Posterior vena cava (tissue), 2 donors: Measurements from ENCODE around the gene ST6GALNAC6. TPM values are rescaled to one million over a fixed set of nuclear protein-coding genes. Genes with fewer than 3 reads are reported as not detected.

Experiments
- DNase-seq: peaks from one replicate; pipeline ENCODE4 v3.0.0-alpha.2; 2020; ENCODE audit warnings: low spot score
- intact Hi-C, 2 donors: fragments of 100-400 bp; cut with DNase I; formaldehyde crosslinking; loops; one replicate each; pipeline versions ENCODE4 v1.14.1 to v1.14.2; 2022 to 2023
- total RNA-seq, 2 donors: library from RNA; stranded (reverse); fragmentation: NEBNext Ultra II Directional; extraction: Animal tissue kit (Norgen Biotek cat#: 25700); gene quantifications; one replicate each; pipeline ENCODE4 v1.2.1, GENCODE V29; 2021
- donor health status: DM: yes; HTN: yes; CAD: no.
- donor health status: DM: yes; HTN: yes; CAD: no.

ST6GALNAC6 gene
- total RNA-seq, 2 donors from 2014 or later, result 74.8 to 102 TPM

DNA sequence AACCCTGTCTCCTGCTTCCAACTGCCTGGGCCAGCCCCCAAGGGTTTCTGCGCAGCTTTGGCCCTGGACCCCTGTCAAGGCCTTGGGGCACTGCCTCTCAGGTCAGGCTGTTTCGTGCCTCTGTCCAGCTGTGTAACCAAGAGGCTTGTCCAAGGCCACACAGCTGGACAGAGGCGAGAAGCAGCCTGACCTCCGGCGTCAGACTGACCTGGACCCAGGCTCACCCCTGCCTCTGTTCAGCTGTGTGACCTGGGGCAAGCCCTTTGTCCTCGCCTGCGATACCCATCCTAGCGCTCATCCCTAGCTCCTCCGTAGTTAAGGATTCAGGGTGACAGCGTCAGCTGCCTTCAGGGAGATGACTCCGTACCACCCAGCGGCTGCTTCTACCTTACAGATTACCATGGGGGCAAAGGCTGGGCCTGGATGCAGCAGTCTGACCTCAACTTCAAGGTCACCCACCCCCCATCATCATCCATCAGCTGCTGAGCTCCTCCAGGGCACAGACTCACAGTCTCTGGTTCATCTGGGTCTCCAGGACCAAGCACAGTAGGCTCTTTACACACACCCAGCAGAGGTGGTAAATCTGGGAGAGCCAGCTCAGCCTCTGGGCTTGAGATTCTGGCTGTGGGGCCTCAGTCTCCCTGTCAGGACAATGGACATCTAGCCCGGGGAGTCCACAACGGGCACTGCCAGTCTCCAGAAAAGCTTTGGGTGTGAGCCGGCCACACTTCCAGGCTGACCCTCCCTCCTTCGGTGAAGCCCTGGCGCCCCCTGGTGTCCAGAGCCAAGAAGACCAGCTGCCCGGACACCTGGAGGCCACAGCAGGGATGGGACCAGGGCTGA lies 29.9 kb downstream of the ST6GALNAC6 start:
- peak; percentile 98 for DNase-seq
- intact Hi-C loops, result loop anchor here (5.0 to 10.0 kb wide), 5 partner anchors 67 to 245 kb away; partner anchors contain the start of genes CDK9 (in 2 of the 2), TOR2A (in 2 of the 2) and FPGS (in 1 of the 2)

DNA sequence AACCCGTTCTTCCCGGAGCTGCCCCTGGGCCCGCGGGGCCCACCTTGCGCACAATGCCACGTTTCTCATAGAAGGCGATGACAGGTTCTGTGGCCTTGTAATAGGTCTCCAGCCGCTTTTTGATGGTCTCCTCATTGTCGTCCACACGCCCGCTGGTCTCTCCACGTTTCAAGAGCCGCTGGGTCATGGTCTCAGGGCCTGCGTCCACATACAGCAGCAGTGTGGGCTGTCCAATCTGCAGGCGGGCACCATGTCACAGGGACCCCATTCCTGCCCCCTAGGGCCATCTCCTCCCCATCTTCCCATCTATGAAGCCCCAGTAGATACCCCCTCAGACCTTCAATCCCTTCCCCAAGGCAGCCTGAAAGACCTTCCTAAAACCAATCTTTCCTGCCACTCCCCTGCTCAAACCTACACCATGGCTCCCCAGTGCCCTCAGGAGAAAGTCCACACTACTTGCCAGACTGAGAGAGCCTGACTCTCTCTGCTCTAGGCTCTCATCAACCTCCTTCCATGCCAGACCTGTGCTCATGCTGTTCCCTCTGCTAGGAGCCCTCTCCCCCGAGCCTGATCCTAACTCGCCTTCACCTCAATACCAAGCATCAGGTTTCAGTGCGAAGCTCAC lies 31.0 kb downstream of the ST6GALNAC6 start:
- no peak for DNase-seq
- intact Hi-C loops, result loop anchor here in 1 of 2 donors (10.0 kb wide), 1 partner anchor 134 kb away; the partner anchor contains the start of gene TOR2A

DNA sequence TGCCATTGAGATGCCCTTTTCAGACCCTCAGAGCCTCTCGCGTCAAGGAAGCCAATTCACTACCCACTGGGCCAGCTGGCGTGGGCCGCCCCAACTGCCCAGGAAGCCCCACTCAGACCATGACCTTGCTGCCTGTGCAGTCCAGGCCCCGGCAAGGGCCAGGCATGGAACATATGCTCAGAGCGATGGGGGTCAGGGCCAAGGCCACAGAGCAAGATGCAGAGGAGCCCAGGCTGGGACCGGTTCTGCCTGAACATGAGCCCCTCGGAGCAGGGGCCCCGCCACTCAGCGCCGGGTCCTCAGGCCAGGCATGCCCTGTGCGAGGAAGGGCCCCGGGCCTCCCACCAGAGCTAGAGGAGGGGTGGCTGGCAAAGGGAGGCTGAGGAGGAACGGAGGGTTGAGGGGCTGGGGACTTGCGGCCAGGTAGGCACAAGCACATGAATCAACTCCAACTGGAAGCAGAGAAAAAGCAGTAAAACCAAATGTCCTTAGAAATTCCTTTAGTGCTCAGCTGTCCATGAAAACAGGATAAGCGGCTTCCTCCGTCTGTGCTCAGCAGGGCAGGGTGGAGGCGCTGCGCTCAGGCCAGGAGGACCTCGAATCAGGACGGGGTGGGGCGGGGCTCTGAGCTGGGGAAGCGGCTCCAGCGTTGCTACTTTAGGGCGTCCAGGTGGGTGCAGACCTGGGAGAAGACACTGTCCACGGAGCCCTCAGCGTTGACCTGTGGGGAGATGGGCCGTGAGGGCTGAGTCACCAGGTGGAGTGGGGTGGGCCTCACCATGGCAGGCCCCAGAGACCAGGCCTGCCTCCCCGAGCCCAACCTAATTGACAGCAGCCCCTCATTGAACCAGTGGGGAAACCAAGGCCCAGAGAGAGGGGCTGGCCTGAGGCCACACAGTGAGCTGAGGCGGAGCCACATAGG lies 31.8 kb downstream of the ST6GALNAC6 start:
- no peak for DNase-seq
- intact Hi-C loops, result loop anchor here in 1 of 2 donors (2.0 to 10.0 kb wide), 2 partner anchors 41 to 133 kb away; partner anchors contain the start of gene TOR2A

DNA sequence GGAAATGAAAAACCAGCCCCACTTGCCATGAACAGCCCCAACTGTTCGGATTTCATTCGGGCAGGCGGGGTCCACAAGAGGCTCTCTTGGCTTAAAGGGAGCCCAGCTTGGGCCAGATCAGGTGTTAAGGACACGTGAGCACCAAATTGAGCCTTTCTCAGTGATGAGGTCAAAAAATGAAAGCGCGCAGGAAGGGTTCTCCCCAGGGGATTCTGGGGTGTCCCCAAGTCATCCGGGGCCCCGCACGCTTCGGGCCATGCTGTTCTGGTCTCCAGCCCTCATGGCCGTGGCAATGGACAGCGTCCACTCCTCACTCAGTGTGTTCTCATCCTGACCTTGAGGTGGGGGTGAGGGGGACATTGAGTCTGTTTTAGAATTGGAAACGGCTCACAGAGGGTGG lies 32.9 kb downstream of the ST6GALNAC6 start:
- intact Hi-C loops, result loop anchor here in 1 of 2 donors (2.0 to 10.0 kb wide), 2 partner anchors 42 to 132 kb away; partner anchors contain the start of gene TOR2A
- DNase-seq, result no peak

DNA sequence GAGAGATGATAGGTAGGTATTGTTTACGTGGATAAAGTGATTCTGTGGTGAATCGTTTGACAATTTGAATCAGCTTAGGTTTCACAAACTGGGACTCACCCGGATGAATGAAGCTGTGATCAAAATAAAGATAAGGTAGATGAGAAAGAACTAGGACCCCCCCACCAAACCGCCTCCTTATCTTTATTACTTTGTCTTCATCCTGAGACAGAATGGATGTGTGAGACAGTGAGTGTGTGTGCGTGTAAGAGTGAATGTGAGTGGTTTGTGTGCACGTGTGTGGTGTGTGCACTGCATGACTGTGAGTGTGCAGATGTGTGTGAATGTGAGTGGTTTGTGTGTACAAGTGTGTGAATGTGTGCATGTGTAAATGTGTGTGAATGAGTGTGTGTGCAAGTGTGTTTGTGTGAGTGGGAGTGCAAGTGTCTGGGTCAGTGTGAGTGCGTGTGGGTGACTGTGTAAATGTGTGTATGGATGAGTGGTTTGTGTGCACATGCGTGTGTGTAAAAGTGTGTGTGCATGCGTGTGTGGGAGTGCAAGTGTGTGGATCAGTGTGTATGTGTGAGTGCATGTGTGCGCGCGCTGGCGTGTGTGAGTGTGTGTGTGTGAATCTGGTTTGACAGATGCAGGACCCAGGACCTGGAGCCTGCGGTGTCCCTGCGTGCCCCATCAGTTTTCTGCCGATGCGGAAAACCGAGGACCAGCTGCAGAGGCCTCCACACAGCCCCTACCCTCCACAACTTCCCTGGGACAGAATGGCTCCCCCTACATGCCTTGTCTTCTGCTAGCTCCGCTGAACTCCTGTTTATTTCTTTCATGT lies 33.5 kb downstream of the ST6GALNAC6 start:
- intact Hi-C loops, result loop anchor here in 1 of 2 donors (2.0 to 10.0 kb wide), 3 partner anchors 39 to 131 kb away; partner anchors contain the start of gene TOR2A
- no peak for DNase-seq

DNA sequence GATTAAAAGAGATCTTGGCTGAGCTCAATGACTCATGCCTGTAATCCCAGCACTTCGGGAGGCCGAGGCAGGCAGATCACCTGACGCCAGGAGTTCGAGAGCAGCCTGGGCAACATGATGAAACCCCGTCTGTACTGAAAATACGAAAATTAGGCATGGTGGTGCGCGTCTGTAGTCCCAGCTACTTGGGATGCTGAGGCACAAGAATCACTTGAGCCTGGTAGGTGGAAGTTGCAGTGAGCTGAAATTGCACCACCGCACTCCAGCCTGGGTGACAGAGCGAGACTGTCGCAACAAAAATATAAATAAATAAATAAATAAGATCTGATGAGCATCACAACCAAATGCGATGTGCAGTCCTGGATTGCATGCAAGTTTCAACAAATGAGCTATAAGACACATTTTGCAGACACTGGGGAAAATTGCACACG lies 36.2 kb downstream of the ST6GALNAC6 start:
- intact Hi-C loops, result loop anchor here in 1 of 2 donors (10.0 kb wide), 1 partner anchor 128 kb away; the partner anchor contains the start of gene TOR2A
- DNase-seq, result no peak

GRCh38 chr9:127862075-127863011 lies 37.1 kb downstream of the ST6GALNAC6 start:
- intact Hi-C loops, result loop anchor here in 1 of 2 donors (10.0 kb wide), 1 partner anchor 128 kb away; the partner anchor contains the start of gene TOR2A
- DNase-seq, result peak; percentile 93

DNA sequence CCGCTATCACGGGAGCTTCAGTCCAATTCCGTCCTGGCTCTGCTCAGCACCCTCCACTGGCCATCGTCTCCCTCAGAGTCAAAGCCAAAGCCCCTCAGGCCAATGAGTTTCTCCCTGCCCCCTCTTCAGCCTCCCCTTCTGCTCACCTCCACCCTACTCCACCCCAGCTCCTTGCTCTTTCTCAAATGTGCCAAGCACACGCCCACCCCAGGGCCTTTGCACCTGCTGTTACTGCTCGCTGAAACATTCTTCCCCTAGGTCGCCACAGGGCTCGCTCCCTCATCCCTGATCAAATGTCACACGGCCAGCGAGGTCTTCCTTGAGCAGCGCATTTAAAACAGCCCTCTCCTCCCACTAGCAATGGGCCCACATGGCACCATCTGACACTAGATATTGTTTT lies 38.6 kb downstream of the ST6GALNAC6 start:
- intact Hi-C loops, result loop anchor here in 1 of 2 donors (10.0 kb wide), 1 partner anchor 126 kb away; the partner anchor contains the start of gene TOR2A
- DNase-seq, result no peak

- intact Hi-C loops, result loop anchor here in 1 of 2 donors (10.0 kb wide), 1 partner anchor 125 kb away; the partner anchor contains the start of gene TOR2A
- peak; percentile 90 for DNase-seq
Observed at GRCh38 chr9:127860260-127860659, 39.1 kb downstream of the ST6GALNAC6 start.

- intact Hi-C loops, result no loop called here
- DNase-seq, result peak; percentile 91
Observed at GRCh38 chr9:127858041-127858512, 41.3 kb downstream of the ST6GALNAC6 start.

DNA sequence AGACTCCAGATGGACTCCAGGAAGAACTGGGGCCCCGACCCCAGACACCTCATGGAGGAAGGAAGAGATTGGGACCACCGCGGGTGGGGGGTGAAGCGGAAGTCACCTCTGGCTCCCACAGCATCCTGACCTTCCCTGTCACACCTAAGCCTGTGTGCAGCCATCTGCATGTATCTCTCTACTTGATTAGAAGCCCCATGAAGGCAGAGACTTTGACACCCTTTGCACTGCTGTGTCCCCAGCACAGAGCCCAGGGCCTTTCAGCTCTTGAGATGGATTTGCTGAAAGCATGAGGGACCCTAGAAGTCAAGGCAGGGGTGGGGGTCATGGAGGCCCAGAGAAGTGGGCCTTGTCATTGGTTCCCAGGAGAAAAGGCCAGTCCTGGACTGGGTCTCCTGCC lies 42.1 kb downstream of the ST6GALNAC6 start:
- intact Hi-C loops, result no loop called here
- DNase-seq, result no peak

DNA sequence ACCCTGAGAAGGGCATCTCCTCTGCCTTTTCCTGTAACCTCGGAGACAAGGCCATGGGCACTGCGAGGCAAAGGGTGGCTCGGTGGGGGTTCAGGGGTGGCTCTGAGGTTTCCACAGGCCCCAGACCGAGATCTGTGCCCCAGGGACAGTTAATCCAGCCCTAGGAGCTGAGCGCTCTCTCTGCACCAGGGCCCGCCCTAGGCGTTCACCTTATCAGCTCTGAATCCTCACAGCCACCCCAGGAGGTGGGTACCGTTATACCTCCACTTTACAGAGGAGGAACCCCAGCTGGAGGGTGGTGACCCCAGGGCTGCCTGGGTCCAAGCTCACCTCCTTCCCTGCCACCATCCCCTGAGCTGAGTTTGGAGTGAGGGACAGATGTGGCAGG lies 42.7 kb downstream of the ST6GALNAC6 start:
- intact Hi-C loops, result no loop called here
- DNase-seq, result no peak

DNA sequence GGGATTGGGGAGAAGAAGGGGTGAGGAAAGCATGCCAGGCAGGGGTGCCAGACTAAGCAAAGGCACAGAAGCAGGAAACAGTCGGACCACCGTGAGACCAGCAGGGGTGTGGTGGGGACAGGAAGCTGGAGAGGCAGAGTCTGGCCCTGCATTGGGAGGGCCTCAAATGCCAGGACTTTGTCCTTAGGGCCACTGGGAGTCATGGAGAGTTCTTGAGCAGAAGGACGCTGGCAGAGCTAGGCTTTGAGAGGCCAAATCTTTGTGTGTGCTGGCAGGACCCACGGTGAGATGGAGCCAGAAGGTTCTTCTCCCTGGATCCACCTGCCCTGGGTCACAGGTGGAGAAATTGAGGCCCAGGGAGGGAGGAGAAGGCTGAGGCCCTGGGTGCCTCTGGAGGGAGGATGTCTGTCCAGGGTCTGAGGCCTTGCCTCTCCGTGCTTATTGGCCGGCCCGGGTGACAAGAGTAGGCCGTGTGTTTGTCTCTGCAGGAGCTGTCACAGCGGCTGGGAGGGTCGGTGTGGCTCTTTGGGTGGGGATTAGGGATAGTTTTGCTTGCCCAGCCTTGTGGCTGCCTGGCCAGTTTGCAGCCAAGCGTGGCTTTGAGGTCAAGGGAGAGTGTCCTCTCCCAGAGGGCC lies 43.2 kb downstream of the ST6GALNAC6 start:
- DNase-seq, result no peak
- intact Hi-C loops, result no loop called here

- intact Hi-C loops, result loop anchor here in 1 of 2 donors (2.0 kb wide), 1 partner anchor 21 kb away; no protein-coding TSS in a partner anchor
- no peak for DNase-seq
Observed at GRCh38 chr9:127855522-127855921, 43.9 kb downstream of the ST6GALNAC6 start.

GRCh38 chr9:127854960-127855359 lies 44.4 kb downstream of the ST6GALNAC6 start:
- DNase-seq, result no peak
- intact Hi-C loops, result loop anchor here in 1 of 2 donors (2.0 kb wide), 1 partner anchor 20 kb away; no protein-coding TSS in a partner anchor
